GM21737 (cell line): Measurements from ENCODE around the gene PRR22.

Experiments
- ATAC-seq: cut with Tn5 transposase; IDR thresholded peaks from one replicate; pipeline ENCODE4 v1.9.1; 2021; ENCODE audit warnings: mild to moderate bottlenecking, moderate library complexity; ENCODE audit not compliant: unreplicated experiment

The PRR22 gene

GRCh38 chr19:5784581-5785147, at the start of gene PRR22:
Gene PRR22, minus strand, starts transcription at chr19:5784746. Its CDS starts 86 bp downstream, at chr19:5784660.
- ATAC-seq: no peak

- no peak for ATAC-seq
These were observed 48.1 kb upstream of the PRR22 start for GRCh38 chr19:5832527-5833216.

GRCh38 chr19:5832061-5832460, 47.5 kb upstream of the PRR22 start:
- no peak for ATAC-seq

GRCh38 chr19:5831159-5831558, 46.6 kb upstream of the PRR22 start:
- no peak for ATAC-seq

GRCh38 chr19:5829567-5830310, 45.2 kb upstream of the PRR22 start:
- no peak for ATAC-seq

GRCh38 chr19:5828661-5829566, 44.4 kb upstream of the PRR22 start:
- ATAC-seq: peak; percentile 6

- ATAC-seq: peak; percentile 55
These were observed 43.5 kb upstream of the PRR22 start for GRCh38 chr19:5827891-5828660.

- no peak for ATAC-seq
These were observed 42.9 kb upstream of the PRR22 start for GRCh38 chr19:5827342-5827890.

- ATAC-seq: no peak
These were observed 42.2 kb upstream of the PRR22 start for GRCh38 chr19:5826531-5827341.

GRCh38 chr19:5825178-5825577, 40.6 kb upstream of the PRR22 start:
- no peak for ATAC-seq

- ATAC-seq: no peak
These were observed 40.2 kb upstream of the PRR22 start for GRCh38 chr19:5824751-5825150.

- ATAC-seq: no peak
These were observed 39.2 kb upstream of the PRR22 start for GRCh38 chr19:5823579-5824281.

GRCh38 chr19:5822181-5822844, 37.8 kb upstream of the PRR22 start:
- no peak for ATAC-seq

- no peak for ATAC-seq
These were observed 37.1 kb upstream of the PRR22 start for GRCh38 chr19:5821521-5822180.

GRCh38 chr19:5820785-5821184, 36.2 kb upstream of the PRR22 start:
- ATAC-seq: no peak

- no peak for ATAC-seq
These were observed 34.0 kb upstream of the PRR22 start for GRCh38 chr19:5818594-5818993.

GRCh38 chr19:5817218-5817617, 32.7 kb upstream of the PRR22 start:
- ATAC-seq: no peak

GRCh38 chr19:5814852-5815246, 30.3 kb upstream of the PRR22 start:
- ATAC-seq: no peak
